ENCODE results near the gene ITGA2. TPM values are rescaled to one million over a fixed set of nuclear protein-coding genes. Genes with fewer than 3 reads are reported as not detected.
A peak's percentile ranks its signal among the peaks of the same experiment; 100 is the strongest.

Gene ITGA2
- total RNA-seq, 4 donors from 2014 or later = 12.0 to 28.5 (median 21.6) TPM

DNA sequence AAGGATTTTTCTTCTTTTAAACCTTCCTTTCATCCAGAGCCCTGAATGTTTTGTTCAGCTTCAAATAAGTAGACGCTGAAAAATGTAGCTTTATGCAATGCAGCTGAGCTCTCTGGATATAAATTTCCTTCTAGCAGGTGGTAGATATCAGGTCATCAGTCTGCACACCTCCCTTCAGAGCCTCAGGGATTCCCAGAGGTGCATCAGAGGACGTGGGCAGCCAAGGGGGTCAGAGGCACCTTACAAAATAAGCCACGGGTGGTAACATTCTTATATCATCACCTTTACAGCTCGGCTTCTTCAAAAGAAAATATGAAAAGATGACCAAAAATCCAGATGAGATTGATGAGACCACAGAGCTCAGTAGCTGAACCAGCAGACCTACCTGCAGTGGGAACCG lies 101.1 kb downstream of the ITGA2 start:
- H3K27me3 ChIP-seq = no peaks in the 10 kb centered on the region
- DNase-seq = no peak
- H3K9me3 ChIP-seq = no peaks in the 10 kb centered on the region
- peaks cover 0 to 91% (median 0%) of the 10 kb centered on the region in 3 donors for H3K36me3 ChIP-seq
- intact Hi-C loops (cut with DNase I) = no loop called here
- H3K4me3 ChIP-seq = no peak overlapping the region
- H3K4me1 ChIP-seq = no peaks in the 10 kb centered on the region
- TF ChIP-seq POLR2A (IDR thresholded peaks at IDR 0.05) = no peak
- TF ChIP-seq, protein P1, sequence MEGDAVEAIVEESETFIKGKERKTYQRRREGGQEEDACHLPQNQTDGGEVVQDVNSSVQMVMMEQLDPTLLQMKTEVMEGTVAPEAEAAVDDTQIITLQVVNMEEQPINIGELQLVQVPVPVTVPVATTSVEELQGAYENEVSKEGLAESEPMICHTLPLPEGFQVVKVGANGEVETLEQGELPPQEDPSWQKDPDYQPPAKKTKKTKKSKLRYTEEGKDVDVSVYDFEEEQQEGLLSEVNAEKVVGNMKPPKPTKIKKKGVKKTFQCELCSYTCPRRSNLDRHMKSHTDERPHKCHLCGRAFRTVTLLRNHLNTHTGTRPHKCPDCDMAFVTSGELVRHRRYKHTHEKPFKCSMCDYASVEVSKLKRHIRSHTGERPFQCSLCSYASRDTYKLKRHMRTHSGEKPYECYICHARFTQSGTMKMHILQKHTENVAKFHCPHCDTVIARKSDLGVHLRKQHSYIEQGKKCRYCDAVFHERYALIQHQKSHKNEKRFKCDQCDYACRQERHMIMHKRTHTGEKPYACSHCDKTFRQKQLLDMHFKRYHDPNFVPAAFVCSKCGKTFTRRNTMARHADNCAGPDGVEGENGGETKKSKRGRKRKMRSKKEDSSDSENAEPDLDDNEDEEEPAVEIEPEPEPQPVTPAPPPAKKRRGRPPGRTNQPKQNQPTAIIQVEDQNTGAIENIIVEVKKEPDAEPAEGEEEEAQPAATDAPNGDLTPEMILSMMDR (IDR thresholded peaks at IDR 0.05) = no peak
- H3K27ac ChIP-seq = no peak overlapping the region
- WGBS, 2 donors = 82 to 90% methylated on average over 4 to 5 of the region's 5 CpGs

DNA sequence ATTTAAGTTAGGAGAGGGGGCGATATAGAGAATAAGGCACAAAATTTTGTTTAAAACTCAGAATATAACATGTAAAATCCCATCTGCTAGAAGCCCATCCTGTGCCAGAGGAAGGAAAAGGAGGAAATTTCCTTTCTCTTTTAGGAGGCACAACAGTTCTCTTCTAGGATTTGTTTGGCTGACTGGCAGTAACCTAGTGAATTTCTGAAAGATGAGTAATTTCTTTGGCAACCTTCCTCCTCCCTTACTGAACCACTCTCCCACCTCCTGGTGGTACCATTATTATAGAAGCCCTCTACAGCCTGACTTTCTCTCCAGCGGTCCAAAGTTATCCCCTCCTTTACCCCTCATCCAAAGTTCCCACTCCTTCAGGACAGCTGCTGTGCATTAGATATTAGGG lies 102.1 kb downstream of the ITGA2 start:
- peaks cover 0 to 84% (median 0%) of the 10 kb centered on the region in 3 donors for H3K36me3 ChIP-seq
- DNase-seq = no peak
- no peak overlapping the region for H3K4me3 ChIP-seq
- WGBS, 2 donors = 72 to 89% methylated on average over 2 of the region's 2 CpGs
- intact Hi-C loops (cut with DNase I) = no loop called here
- H3K9me3 ChIP-seq = no peaks in the 10 kb centered on the region
- no peak overlapping the region for H3K27ac ChIP-seq
- TF ChIP-seq POLR2A (IDR thresholded peaks at IDR 0.05) = no peak
- TF ChIP-seq, protein P1 (IDR thresholded peaks at IDR 0.05) = no peak
- H3K27me3 ChIP-seq = no peaks in the 10 kb centered on the region
- H3K4me1 ChIP-seq = no peaks in the 10 kb centered on the region

DNA sequence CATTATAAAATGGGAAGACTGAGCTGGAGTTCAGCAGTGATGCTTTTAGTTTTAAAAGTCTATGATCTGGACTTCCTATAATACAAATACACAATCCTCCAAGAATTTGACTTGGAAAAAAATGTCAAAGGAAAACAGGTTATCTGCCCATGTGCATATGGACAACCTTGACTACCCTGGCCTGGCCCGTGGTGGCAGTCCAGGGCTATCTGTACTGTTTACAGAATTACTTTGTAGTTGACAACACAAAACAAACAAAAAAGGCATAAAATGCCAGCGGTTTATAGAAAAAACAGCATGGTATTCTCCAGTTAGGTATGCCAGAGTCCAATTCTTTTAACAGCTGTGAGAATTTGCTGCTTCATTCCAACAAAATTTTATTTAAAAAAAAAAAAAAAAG lies 103.1 kb downstream of the ITGA2 start:
- Histone ChIP-seq H3K4me1 (no peaks in the 10 kb centered on the region), H3K36me3 (peaks cover 0 to 84% (median 3%) of the 10 kb centered on the region in 3 donors), H3K9me3 (no peaks in the 10 kb centered on the region), H3K27ac (no peak overlapping the region), H3K4me3 (no peak overlapping the region), H3K27me3 (no peaks in the 10 kb centered on the region)
- no peak for TF ChIP-seq POLR2A (IDR thresholded peaks at IDR 0.05)
- TF ChIP-seq, protein P1 (IDR thresholded peaks at IDR 0.05) = no peak
- 65 to 67% methylated on average over 2 of the region's 2 CpGs for WGBS, 2 donors
- no peak for DNase-seq
- intact Hi-C loops (cut with DNase I) = no loop called here

DNA sequence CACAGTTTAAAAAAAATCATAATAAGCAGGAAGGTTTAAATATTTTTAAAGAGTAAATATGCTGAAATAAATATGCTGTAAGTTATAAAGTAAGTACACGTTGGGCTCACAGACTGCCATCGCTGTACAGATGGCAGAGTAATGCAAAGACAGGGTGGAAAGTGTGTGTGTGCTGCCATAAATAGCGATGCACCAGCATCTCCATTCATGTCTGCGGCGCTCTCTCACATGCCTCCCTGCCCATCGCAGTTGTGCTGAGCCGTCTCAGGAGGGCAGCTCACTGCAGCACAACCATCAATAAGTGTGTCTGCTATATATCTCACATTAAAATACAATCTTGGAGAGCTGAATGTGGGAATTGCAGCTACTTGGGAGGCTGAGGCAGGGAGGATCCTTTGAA lies 106.1 kb downstream of the ITGA2 start:
- H3K27me3 ChIP-seq = no peaks in the 10 kb centered on the region
- no peaks in the 10 kb centered on the region for H3K9me3 ChIP-seq
- H3K27ac ChIP-seq = no peak overlapping the region
- H3K4me1 ChIP-seq = no peaks in the 10 kb centered on the region
- peaks cover 3 to 88% (median 15%) of the 10 kb centered on the region in 3 donors for H3K36me3 ChIP-seq
- TF ChIP-seq, protein P1 (IDR thresholded peaks at IDR 0.05) = no peak
- no peak for TF ChIP-seq POLR2A (IDR thresholded peaks at IDR 0.05)
- no peak overlapping the region for H3K4me3 ChIP-seq
- WGBS, 2 donors = 67 to 88% methylated on average over 7 of the region's 7 CpGs
- intact Hi-C loops (cut with DNase I) = loop anchor here (5.0 kb wide), 1 partner anchor 148 kb away; no protein-coding TSS in a partner anchor
- no peak for DNase-seq

DNA sequence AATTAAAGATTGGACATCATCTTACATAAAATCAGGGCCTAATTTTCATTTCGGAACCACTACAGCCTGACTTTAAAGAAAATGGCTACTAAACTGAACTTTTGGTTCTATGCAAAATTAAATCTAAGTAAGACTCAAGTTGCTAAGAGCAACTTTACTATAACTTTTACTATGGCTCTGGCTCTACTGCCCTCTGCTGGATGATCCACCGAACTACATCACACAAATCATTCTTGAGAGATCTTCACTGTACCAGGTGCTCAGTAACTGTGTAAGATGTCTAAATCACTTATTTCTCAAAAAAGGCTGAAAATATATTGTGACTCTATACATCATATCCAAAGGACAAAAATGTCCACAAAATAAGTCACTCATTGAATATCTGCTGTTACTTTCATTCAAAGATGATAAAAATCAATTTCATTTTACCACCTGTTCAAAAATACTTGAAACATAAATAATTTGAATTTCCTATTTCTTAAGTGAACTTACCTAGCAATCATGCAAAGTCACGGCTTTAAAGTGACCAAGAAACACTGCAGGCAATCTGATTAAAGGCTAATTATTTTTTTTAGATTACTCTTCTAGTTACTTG lies 106.9 kb downstream of the ITGA2 start:
- DNase-seq = no peak
- Histone ChIP-seq H3K27me3 (no peaks in the 10 kb centered on the region), H3K9me3 (no peaks in the 10 kb centered on the region), H3K36me3 (peaks cover 3 to 88% (median 15%) of the 10 kb centered on the region in 3 donors), H3K4me3 (no peak overlapping the region), H3K27ac (no peak overlapping the region), H3K4me1 (no peaks in the 10 kb centered on the region)
- intact Hi-C loops (cut with DNase I) = loop anchor here (5.0 kb wide), 1 partner anchor 149 kb away; no protein-coding TSS in a partner anchor
- 11 to 18% methylated on average over 3 of the region's 3 CpGs for WGBS, 2 donors
- TF ChIP-seq POLR2A (IDR thresholded peaks at IDR 0.05) = no peak
- TF ChIP-seq, protein P1 (IDR thresholded peaks at IDR 0.05) = peak; percentile 74 to 92 (median 84)
